GM12873 (cell line): ENCODE measurements around the gene RIN1.
A peak's percentile ranks its signal among the peaks of the same experiment; 100 is the strongest.

Source experiments
- CTCF ChIP-seq: IDR thresholded peaks from 2 replicates; pipeline ENCODE4 v1.5.1; 2012; ENCODE audit warnings: low read depth, mild to moderate bottlenecking, moderate library complexity, low read length, control low read depth; ENCODE audit not compliant: insufficient read depth; ENCODE audit errors: missing control alignments

RIN1 gene

GRCh38 chr11:66333220-66333877 is 2.9 kb downstream of the RIN1 start:
- no peak for TF ChIP-seq CTCF

- TF ChIP-seq CTCF, result no peak
Observed at GRCh38 chr11:66332371-66333219, 3.6 kb downstream of the RIN1 start.

- TF ChIP-seq CTCF, result no peak
Observed at GRCh38 chr11:66331542-66332370, 4.5 kb downstream of the RIN1 start.

- TF ChIP-seq CTCF, result no peak
Observed at GRCh38 chr11:66330931-66331330, 5.3 kb downstream of the RIN1 start.

- TF ChIP-seq CTCF, result no peak
Observed at GRCh38 chr11:66329165-66329673, 7.0 kb downstream of the RIN1 start.

- peak; percentile 94 for TF ChIP-seq CTCF
Observed at GRCh38 chr11:66328302-66329144, 7.7 kb downstream of the RIN1 start.
